Body of pancreas (tissue), 4 donors: ENCODE data around the gene LRRC28. TPM values are rescaled to one million over a fixed set of nuclear protein-coding genes. Genes with fewer than 3 reads are reported as not detected.

Source experiments
- ATAC-seq: fragments of 150-250 bp; one replicate; pipeline ENCODE4 v1.9.1; 2016
- DNase-seq, 4 donors: peaks; one replicate each; pipeline ENCODE4 v3.0.0-alpha.2; 2019
- H3K27ac ChIP-seq, 4 donors: fragments of 200-600 bp; sonication (generic); 1 replicate in 3 of 4; 2 replicates in 1 of 4; pipeline versions ENCODE4 v1.5.1 to v1.6.1; 2016 to 2019; ENCODE audit warnings: mild to moderate bottlenecking in 1 of 4, mixed read lengths in 1 of 4, moderate library complexity in 1 of 4
- H3K27me3 ChIP-seq, 2 donors: fragments of 200-600 bp; sonication (generic); one replicate each; pipeline ENCODE4 v1.6.0; 2016; ENCODE audit warnings: mild to moderate bottlenecking in 1 of 2
- H3K36me3 ChIP-seq, 2 donors: fragments of 200-600 bp; sonication (generic); replicated peaks in 1 of 2; 2 replicates each; pipeline ENCODE4 v1.5.1; 2016; ENCODE audit warnings: low read depth in 2 of 2; ENCODE audit not compliant: insufficient read depth in 1 of 2
- H3K4me1 ChIP-seq: fragments of 200-600 bp; sonication (generic); one replicate; pipeline ENCODE4 v1.6.0; 2016
- H3K4me3 ChIP-seq, 2 donors: fragments of 200-600 bp; sonication (generic); 1 replicate in 1 of 2; 2 replicates in 1 of 2; pipeline ENCODE4 v1.5.1; 2016 to 2019
- H3K9me3 ChIP-seq, 3 donors: fragments of 200-600 bp; sonication (generic); 1 replicate in 2 of 3; 2 replicates in 1 of 3; pipeline ENCODE4 v1.5.1; 2016
- POLR2A ChIP-seq, 3 donors: fragments of 450-650 bp; IDR thresholded peaks; one replicate each; pipeline ENCODE4 v1.6.1; 2016; ENCODE audit warnings: antibody characterized with exemption in 3 of 3, mild to moderate bottlenecking in 2 of 3
- WGBS, 2 donors: methylation state at CpG; one replicate each; pipeline ENCODE4 v1.1.5; 2017; 5-methylcytosine and 5-hydroxymethylcytosine counted together
- intact Hi-C: fragments of 100-400 bp; cut with DNase I; formaldehyde crosslinking; loops from one replicate; pipeline ENCODE4 v1.15.1; 2023
- total RNA-seq, 2 donors: library from RNA; depleted of rRNA; stranded (reverse); fragments of >200 nt; gene quantifications; one replicate each; pipeline ENCODE4 v1.1.0, GENCODE V29; 2016
- TF ChIP-seq, protein P1 (sequence below), 7 experiments: fragments of 450-650 bp in 4 of 7; fragments of 200-600 bp in 3 of 7; sonication (generic) in 3 of 7; IDR thresholded peaks; one replicate each; pipeline ENCODE4 v1.5.1; 2016 to 2019; ENCODE audit warnings: antibody characterized with exemption in 7 of 7

The LRRC28 gene
- total RNA-seq, 2 donors from 2014 or later = 13.0 to 59.3 TPM

DNA sequence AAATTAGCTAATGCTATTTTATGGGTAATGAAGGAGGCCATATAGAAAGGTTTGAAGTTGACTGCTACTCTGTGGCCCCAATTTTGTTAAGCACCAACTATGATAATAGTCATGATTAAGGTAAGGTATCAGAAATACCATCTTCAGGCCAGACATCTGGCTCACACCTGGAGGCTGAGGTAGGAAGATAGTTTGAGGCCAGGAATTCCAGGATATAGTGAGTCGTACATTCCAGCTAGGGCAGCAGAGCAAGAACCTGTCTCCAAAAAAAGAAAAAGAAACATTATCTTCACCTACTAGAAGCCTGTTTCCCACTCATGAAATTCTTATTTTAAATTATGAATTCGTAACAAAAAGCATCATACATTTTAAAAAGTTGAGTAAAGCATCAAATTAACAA, 64.4 kb downstream of the LRRC28 start:
- H3K9me3 ChIP-seq = no peaks in the 10 kb centered on the region
- intact Hi-C loops = no loop called here
- no peaks in the 10 kb centered on the region for H3K36me3 ChIP-seq
- H3K4me3 ChIP-seq = no peak overlapping the region
- TF ChIP-seq, protein P1, sequence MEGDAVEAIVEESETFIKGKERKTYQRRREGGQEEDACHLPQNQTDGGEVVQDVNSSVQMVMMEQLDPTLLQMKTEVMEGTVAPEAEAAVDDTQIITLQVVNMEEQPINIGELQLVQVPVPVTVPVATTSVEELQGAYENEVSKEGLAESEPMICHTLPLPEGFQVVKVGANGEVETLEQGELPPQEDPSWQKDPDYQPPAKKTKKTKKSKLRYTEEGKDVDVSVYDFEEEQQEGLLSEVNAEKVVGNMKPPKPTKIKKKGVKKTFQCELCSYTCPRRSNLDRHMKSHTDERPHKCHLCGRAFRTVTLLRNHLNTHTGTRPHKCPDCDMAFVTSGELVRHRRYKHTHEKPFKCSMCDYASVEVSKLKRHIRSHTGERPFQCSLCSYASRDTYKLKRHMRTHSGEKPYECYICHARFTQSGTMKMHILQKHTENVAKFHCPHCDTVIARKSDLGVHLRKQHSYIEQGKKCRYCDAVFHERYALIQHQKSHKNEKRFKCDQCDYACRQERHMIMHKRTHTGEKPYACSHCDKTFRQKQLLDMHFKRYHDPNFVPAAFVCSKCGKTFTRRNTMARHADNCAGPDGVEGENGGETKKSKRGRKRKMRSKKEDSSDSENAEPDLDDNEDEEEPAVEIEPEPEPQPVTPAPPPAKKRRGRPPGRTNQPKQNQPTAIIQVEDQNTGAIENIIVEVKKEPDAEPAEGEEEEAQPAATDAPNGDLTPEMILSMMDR (IDR thresholded peaks at IDR 0.05) = no peak
- no peak for TF ChIP-seq POLR2A (IDR thresholded peaks at IDR 0.05)
- DNase-seq = no peak
- WGBS, 2 donors = 94 to 96% methylated on average over 2 of the region's 2 CpGs
- no peak for ATAC-seq
- no peaks in the 10 kb centered on the region for H3K4me1 ChIP-seq
- no peaks in the 10 kb centered on the region for H3K27me3 ChIP-seq
- no peak overlapping the region for H3K27ac ChIP-seq

- DNase-seq (no peak), ATAC-seq (no peak)
- WGBS, 2 donors = 79 to 84% methylated on average over 1 of the region's 1 CpG
- intact Hi-C loops = no loop called here
- Histone ChIP-seq H3K9me3 (no peaks in the 10 kb centered on the region), H3K4me1 (no peaks in the 10 kb centered on the region), H3K36me3 (no peaks in the 10 kb centered on the region), H3K4me3 (no peak overlapping the region), H3K27ac (no peak overlapping the region), H3K27me3 (no peaks in the 10 kb centered on the region)
- no peak for TF ChIP-seq POLR2A (IDR thresholded peaks at IDR 0.05)
- TF ChIP-seq, protein P1 (IDR thresholded peaks at IDR 0.05) = no peak
These were observed 69.3 kb downstream of the LRRC28 start for GRCh38 chr15:99320374-99321215.

DNA sequence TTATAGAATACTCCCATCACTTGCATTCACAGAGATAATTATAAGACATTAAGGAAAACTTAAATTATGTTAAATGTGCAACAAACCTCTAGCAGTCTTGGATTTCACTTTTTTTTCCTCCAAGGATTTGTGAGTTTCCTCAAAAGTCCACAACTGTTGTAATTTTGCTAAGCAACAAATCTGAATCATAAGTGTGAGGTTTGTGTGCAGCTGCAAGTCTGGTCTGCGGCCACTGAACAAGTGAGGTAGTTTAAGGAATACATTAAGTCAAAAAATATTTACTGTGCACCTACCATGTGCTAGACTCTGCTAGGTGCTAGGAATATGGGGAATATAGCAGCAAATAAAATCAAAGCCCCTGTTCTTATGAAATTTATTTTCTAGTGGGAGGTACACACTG, 70.2 kb downstream of the LRRC28 start:
- DNase-seq (no peak), ATAC-seq (no peak)
- H3K4me1 ChIP-seq = no peaks in the 10 kb centered on the region
- H3K9me3 ChIP-seq = no peaks in the 10 kb centered on the region
- no peaks in the 10 kb centered on the region for H3K36me3 ChIP-seq
- 96 to 100% methylated on average over 1 of the region's 1 CpG for WGBS, 2 donors
- TF ChIP-seq, protein P1 (IDR thresholded peaks at IDR 0.05) = no peak
- TF ChIP-seq POLR2A (IDR thresholded peaks at IDR 0.05) = no peak
- H3K27ac ChIP-seq = no peak overlapping the region
- H3K4me3 ChIP-seq = no peak overlapping the region
- intact Hi-C loops = no loop called here
- no peaks in the 10 kb centered on the region for H3K27me3 ChIP-seq

DNA sequence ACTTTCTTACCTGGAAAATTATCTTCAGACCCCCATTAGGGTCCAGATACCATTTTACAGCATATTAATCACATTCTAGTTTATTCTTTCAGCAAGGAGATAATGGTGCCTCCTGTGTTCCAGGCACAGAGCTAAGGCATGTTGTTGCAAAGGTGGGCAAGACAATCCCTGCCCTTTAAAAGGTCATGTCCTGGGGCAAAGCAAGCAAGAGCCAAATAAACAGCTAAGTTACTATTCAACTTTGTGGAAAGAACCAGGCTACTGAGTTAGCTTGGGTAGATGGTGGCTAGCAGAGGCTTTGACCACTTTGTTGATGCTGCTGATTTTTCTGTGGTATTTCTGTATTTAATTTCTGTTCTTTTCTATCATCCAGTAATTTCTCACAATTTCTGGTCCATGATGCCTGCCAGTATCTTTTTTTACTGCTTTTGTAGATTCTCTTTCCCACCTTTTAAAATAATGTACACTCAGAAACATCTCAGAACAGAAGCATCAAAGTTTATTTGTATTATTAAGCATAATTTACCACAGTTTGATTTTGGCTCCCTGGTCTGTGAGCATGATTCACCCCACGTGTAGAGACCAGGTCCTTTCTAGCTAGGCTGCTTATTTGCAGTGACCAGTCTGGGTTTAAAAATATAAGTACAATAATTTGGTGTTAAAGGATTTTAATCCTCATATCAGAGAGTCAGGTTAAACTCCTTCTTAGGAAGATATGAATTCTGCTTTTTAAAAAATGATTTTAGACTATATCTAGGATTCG, 71.5 kb downstream of the LRRC28 start:
- 81 to 88% methylated on average over 2 of the region's 2 CpGs for WGBS, 2 donors
- no peak for TF ChIP-seq POLR2A (IDR thresholded peaks at IDR 0.05)
- TF ChIP-seq, protein P1 (IDR thresholded peaks at IDR 0.05) = no peak
- Histone ChIP-seq H3K27me3 (no peaks in the 10 kb centered on the region), H3K4me3 (no peak overlapping the region), H3K4me1 (no peaks in the 10 kb centered on the region), H3K9me3 (no peaks in the 10 kb centered on the region), H3K27ac (no peak overlapping the region), H3K36me3 (no peaks in the 10 kb centered on the region)
- DNase-seq (no peak), ATAC-seq (no peak)
- intact Hi-C loops = no loop called here
